ENCODE results near the gene POLA1. TPM values are rescaled to one million over a fixed set of nuclear protein-coding genes. Genes with fewer than 3 reads are reported as not detected.

The POLA1 gene
- total and polyA plus RNA-seq, 11 donors, result 1.9 to 8.1 (median 6.5) TPM

DNA sequence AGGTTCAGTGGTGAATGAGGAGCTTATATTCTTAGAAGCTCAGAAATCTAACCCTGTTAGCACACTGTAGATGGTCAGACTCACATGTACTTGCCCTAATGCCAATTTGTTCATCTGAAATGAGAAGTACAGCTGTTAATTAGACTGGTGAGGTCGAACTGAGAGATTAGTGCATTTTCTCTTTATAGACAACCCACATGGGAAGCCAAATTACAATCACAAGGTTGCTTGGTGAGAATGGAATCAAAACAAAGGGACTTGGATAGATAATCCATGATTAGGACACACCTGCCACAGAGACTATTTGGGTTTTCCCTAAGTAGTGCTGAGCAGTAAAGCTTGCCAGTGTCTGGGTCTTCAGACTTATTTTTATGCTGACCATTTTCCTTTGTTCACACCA is 88.3 kb downstream of the POLA1 start:
- no peak overlapping the region for H3K27ac ChIP-seq
- WGBS, 4 donors, result 17 to 36% (median 26%) methylated on average over 1 of the region's 1 CpG
- peaks cover 0 to 3% (median 0%) of the 10 kb centered on the region in 9 donors for H3K27me3 ChIP-seq
- intact Hi-C loops (cut with DNase I), result no loop called here
- TF ChIP-seq, protein P1, sequence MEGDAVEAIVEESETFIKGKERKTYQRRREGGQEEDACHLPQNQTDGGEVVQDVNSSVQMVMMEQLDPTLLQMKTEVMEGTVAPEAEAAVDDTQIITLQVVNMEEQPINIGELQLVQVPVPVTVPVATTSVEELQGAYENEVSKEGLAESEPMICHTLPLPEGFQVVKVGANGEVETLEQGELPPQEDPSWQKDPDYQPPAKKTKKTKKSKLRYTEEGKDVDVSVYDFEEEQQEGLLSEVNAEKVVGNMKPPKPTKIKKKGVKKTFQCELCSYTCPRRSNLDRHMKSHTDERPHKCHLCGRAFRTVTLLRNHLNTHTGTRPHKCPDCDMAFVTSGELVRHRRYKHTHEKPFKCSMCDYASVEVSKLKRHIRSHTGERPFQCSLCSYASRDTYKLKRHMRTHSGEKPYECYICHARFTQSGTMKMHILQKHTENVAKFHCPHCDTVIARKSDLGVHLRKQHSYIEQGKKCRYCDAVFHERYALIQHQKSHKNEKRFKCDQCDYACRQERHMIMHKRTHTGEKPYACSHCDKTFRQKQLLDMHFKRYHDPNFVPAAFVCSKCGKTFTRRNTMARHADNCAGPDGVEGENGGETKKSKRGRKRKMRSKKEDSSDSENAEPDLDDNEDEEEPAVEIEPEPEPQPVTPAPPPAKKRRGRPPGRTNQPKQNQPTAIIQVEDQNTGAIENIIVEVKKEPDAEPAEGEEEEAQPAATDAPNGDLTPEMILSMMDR (IDR thresholded peaks at IDR 0.05), result no peak
- TF ChIP-seq POLR2A (IDR thresholded peaks at IDR 0.05), result no peak
- H3K36me3 ChIP-seq, result peaks cover 0 to 7% (median 0%) of the 10 kb centered on the region in 9 donors
- H3K9me3 ChIP-seq, result no peaks in the 10 kb centered on the region
- ATAC-seq (no peak), DNase-seq (no peak)
- no peak overlapping the region for H3K4me3 ChIP-seq
- no peaks in the 10 kb centered on the region for H3K4me1 ChIP-seq

DNA sequence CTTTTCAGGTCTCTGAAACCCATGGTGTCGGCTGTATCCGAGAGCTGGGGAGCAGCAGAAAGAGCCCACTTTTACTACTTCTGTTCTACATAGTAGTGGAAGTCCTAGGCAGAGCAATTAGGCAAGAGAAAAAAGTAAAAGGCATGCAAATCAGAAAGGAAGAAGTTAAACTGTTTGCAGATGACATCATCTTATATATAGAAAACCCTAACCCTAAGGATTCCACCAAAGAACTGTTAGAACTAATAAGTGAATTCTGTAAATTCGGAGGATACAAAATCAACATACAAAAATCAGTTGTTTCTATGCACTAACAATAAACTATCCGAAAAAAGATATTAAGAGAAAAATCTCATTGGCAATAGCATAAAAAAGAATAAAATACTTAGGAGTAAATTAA is 95.3 kb downstream of the POLA1 start:
- Histone ChIP-seq H3K36me3 (peaks cover 0 to 7% (median 0%) of the 10 kb centered on the region in 9 donors), H3K9me3 (no peaks in the 10 kb centered on the region), H3K27ac (no peak overlapping the region), H3K4me1 (peaks cover 0 to 3% (median 0%) of the 10 kb centered on the region in 12 donors), H3K27me3 (no peaks in the 10 kb centered on the region), H3K4me3 (no peak overlapping the region)
- DNase-seq (no peak), ATAC-seq (no peak)
- TF ChIP-seq, protein P1 (IDR thresholded peaks at IDR 0.05), result no peak
- TF ChIP-seq POLR2A (IDR thresholded peaks at IDR 0.05), result no peak
- WGBS, 4 donors, result 75 to 97% (median 86%) methylated on average over 4 of the region's 4 CpGs
- intact Hi-C loops (cut with DNase I), result no loop called here

DNA sequence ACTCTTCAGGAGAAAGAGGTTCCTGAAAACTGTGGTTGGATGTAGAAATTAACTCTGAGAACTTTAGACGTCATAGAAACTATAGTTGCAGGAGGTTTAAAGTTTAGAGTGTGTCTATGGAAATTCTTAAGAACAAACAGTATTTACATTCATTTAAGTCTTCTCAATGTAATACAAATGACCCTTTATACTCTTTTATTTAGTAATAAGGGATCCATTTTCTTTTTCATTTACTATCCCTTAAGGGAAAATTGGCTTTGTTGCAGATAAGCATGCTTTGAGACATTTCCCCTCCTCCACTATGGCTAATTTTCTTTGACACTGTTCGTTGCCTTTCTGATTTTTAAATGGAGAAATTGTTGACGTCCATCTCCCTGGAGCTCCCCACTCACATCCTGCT is 96.4 kb downstream of the POLA1 start:
- no peak for TF ChIP-seq POLR2A (IDR thresholded peaks at IDR 0.05)
- TF ChIP-seq, protein P1 (IDR thresholded peaks at IDR 0.05), result no peak
- no peak for ATAC-seq
- DNase-seq, result no peak
- intact Hi-C loops (cut with DNase I), result no loop called here
- Histone ChIP-seq H3K9me3 (no peaks in the 10 kb centered on the region), H3K27ac (no peak overlapping the region), H3K4me3 (no peak overlapping the region), H3K36me3 (peaks cover 0 to under 1% (median 0%) of the 10 kb centered on the region in 9 donors), H3K4me1 (peaks cover 0 to 3% (median 0%) of the 10 kb centered on the region in 12 donors), H3K27me3 (no peaks in the 10 kb centered on the region)
- WGBS, 4 donors, result 36 to 59% (median 42%) methylated on average over 3 of the region's 3 CpGs

DNA sequence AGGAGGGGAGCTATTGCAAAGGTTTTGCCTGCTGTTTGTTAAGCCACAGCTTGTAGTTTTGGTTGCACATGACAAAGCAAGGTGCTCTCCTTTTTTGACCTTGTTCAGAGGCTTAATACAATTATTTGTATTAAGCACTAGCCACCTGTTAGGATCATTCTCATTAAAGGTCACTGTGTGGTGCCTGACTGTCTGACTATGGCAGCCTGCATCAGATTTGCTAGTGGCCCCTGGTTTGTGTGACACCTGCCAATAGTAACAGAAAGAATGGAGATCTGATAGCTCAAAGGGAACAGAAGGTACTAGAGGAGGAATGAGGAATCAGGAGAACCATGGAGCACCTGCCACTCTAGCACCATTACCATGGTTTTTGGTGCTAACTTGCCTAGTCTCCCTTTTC is 102.5 kb downstream of the POLA1 start:
- H3K9me3 ChIP-seq, result no peaks in the 10 kb centered on the region
- peaks cover 0 to 8% (median 0%) of the 10 kb centered on the region in 12 donors for H3K4me1 ChIP-seq
- intact Hi-C loops (cut with DNase I), result no loop called here
- no peaks in the 10 kb centered on the region for H3K36me3 ChIP-seq
- ATAC-seq (no peak), DNase-seq (no peak)
- no peak overlapping the region for H3K27ac ChIP-seq
- no peak overlapping the region for H3K4me3 ChIP-seq
- TF ChIP-seq POLR2A (IDR thresholded peaks at IDR 0.05), result no peak
- TF ChIP-seq, protein P1 (IDR thresholded peaks at IDR 0.05), result no peak
- no peaks in the 10 kb centered on the region for H3K27me3 ChIP-seq

Data from heart left ventricle (tissue), 16 donors.